Measurements from ENCODE around the gene TMEM163.

- TF ChIP-seq, protein P1, sequence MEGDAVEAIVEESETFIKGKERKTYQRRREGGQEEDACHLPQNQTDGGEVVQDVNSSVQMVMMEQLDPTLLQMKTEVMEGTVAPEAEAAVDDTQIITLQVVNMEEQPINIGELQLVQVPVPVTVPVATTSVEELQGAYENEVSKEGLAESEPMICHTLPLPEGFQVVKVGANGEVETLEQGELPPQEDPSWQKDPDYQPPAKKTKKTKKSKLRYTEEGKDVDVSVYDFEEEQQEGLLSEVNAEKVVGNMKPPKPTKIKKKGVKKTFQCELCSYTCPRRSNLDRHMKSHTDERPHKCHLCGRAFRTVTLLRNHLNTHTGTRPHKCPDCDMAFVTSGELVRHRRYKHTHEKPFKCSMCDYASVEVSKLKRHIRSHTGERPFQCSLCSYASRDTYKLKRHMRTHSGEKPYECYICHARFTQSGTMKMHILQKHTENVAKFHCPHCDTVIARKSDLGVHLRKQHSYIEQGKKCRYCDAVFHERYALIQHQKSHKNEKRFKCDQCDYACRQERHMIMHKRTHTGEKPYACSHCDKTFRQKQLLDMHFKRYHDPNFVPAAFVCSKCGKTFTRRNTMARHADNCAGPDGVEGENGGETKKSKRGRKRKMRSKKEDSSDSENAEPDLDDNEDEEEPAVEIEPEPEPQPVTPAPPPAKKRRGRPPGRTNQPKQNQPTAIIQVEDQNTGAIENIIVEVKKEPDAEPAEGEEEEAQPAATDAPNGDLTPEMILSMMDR (IDR thresholded peaks at IDR 0.05; ENCODE audit: poor library complexity, severe bottlenecking), result no peak
- TF ChIP-seq POLR2AphosphoS5 (IDR thresholded peaks at IDR 0.05), result no peak
- TF ChIP-seq EP300 (conservative IDR thresholded peaks at IDR 0.05; ENCODE audit: poor library complexity, severe bottlenecking), result no peak
- TF ChIP-seq TAF1 (IDR thresholded peaks at IDR 0.05; ENCODE audit: low read depth), result no peak
- no peak for TF ChIP-seq EZH2 (IDR thresholded peaks at IDR 0.05; ENCODE audit: borderline replicate concordance, insufficient read depth, low read length, poor library complexity, severe bottlenecking)
- TF ChIP-seq MXI1 (conservative IDR thresholded peaks at IDR 0.05; ENCODE audit: poor library complexity, severe bottlenecking), result no peak
- TF ChIP-seq REST (IDR thresholded peaks at IDR 0.05; ENCODE audit: borderline replicate concordance), result no peak
- no peak for TF ChIP-seq RAD21 (conservative IDR thresholded peaks at IDR 0.05)
Observed at GRCh38 chr2:134570676-134571075, 148.1 kb downstream of the TMEM163 start.
